Fibroblast of peridontal ligament (primary cell): ENCODE data around the gene SHLD2.
"Not testable (repeated sequence)": the region's sequence is repeated elsewhere in the genome, so short reads cannot be mapped to it uniquely, and the experiment has no call there.

ENCODE experiments used
- DNase-seq: peaks from one replicate; pipeline ENCODE4 v3.0.0-alpha.2; 2010; ENCODE audit errors: extremely low read depth

The SHLD2 gene

GRCh38 chr10:87145598-87145997 is 50.6 kb downstream of the SHLD2 start:
- DNase-seq, result not testable (repeated sequence)

- DNase-seq, result not testable (repeated sequence)
Observed at GRCh38 chr10:87149020-87149609, 54.1 kb downstream of the SHLD2 start.

- not testable (repeated sequence) for DNase-seq
Observed at GRCh38 chr10:87151516-87151915, 56.5 kb downstream of the SHLD2 start.

GRCh38 chr10:87156841-87157240 is 61.8 kb downstream of the SHLD2 start:
- DNase-seq, result not testable (repeated sequence)

GRCh38 chr10:87157821-87158220 is 62.8 kb downstream of the SHLD2 start:
- peak; percentile 42 for DNase-seq

- not testable (repeated sequence) for DNase-seq
Observed at GRCh38 chr10:87162703-87163293, 67.8 kb downstream of the SHLD2 start.

- DNase-seq, result not testable (repeated sequence)
Observed at GRCh38 chr10:87163414-87163813, 68.4 kb downstream of the SHLD2 start.

GRCh38 chr10:87169857-87170256 is 74.9 kb downstream of the SHLD2 start:
- not testable (repeated sequence) for DNase-seq

GRCh38 chr10:87170705-87171104 is 75.7 kb downstream of the SHLD2 start:
- not testable (repeated sequence) for DNase-seq

GRCh38 chr10:87171670-87172069 is 76.7 kb downstream of the SHLD2 start:
- not testable (repeated sequence) for DNase-seq

GRCh38 chr10:87172178-87172577 is 77.2 kb downstream of the SHLD2 start:
- DNase-seq, result not testable (repeated sequence)

- DNase-seq, result not testable (repeated sequence)
Observed at GRCh38 chr10:87177587-87177986, 82.6 kb downstream of the SHLD2 start.

- not testable (repeated sequence) for DNase-seq
Observed at GRCh38 chr10:87184421-87184820, 89.4 kb downstream of the SHLD2 start.

GRCh38 chr10:87186016-87186415 is 91.0 kb downstream of the SHLD2 start:
- not testable (repeated sequence) for DNase-seq

- DNase-seq, result not testable (repeated sequence)
Observed at GRCh38 chr10:87187573-87187972, 92.6 kb downstream of the SHLD2 start.

GRCh38 chr10:87191841-87192240 is 96.8 kb downstream of the SHLD2 start:
- DNase-seq, result not testable (repeated sequence)

GRCh38 chr10:87200924-87201323 is 105.9 kb downstream of the SHLD2 start:
- peak; percentile 9 for DNase-seq

- peak; percentile 13 for DNase-seq
Observed at GRCh38 chr10:87204801-87205200, 109.8 kb downstream of the SHLD2 start.

GRCh38 chr10:87206922-87207321 is 111.9 kb downstream of the SHLD2 start:
- not testable (repeated sequence) for DNase-seq

GRCh38 chr10:87210309-87210708 is 115.3 kb downstream of the SHLD2 start:
- not testable (repeated sequence) for DNase-seq

- peak; percentile 5 for DNase-seq
Observed at GRCh38 chr10:87211848-87212247, 116.8 kb downstream of the SHLD2 start.

GRCh38 chr10:87213150-87213765 is 118.3 kb downstream of the SHLD2 start:
- not testable (repeated sequence) for DNase-seq

- not testable (repeated sequence) for DNase-seq
Observed at GRCh38 chr10:87213806-87214205, 118.8 kb downstream of the SHLD2 start.
